H1 (cell line): ENCODE results near the gene KDM4E. TPM values are rescaled to one million over a fixed set of nuclear protein-coding genes. Genes with fewer than 3 reads are reported as not detected.
A peak's percentile ranks its signal among the peaks of the same experiment; 100 is the strongest.

Experiments used
- CTCF ChIA-PET: fragments of 300-600 bp; sonication (Branson Sonifier 250); formaldehyde crosslinking; loops from one replicate; lab custom pipeline; 2021; ENCODE audit not compliant: partially characterized antibody; lab: Charles Lee
- POLR2A ChIA-PET: fragments of 300-600 bp; sonication (Branson Sonifier 250); formaldehyde crosslinking; loops from one replicate; lab custom pipeline; 2021; ENCODE audit warnings: inconsistent platforms; ENCODE audit not compliant: partially characterized antibody; lab: Charles Lee
- DNase-seq, 2 experiments: peaks; one replicate each; pipeline versions ENCODE4 v3.0.0 to v3.0.0-alpha.2; 2010 to 2022; ENCODE audit warnings: low spot score in 2 of 2, low read depth in 1 of 2, mixed read lengths in 1 of 2
- FAIRE-seq: peaks from 2 replicates; lab custom pipeline; 2011; peaks lifted over from hg19 to GRCh38; lab: Jason Lieb, UNC
- H2AFZ ChIP-seq: 2 replicates; pipeline ENCODE4 v1.8.1; 2012; ENCODE audit warnings: low read length, inconsistent platforms
- H2AK5ac ChIP-seq: 2 replicates; pipeline ENCODE4 v1.6.1; 2013; ENCODE audit warnings: low read depth, low read length
- H2BK120ac ChIP-seq: replicated peaks from 2 replicates; pipeline ENCODE3; 2013; ENCODE audit warnings: low read depth, low read length, inconsistent platforms
- H2BK12ac ChIP-seq: 2 replicates; pipeline ENCODE4 v1.6.1; 2013; ENCODE audit warnings: low read depth, low read length
- H2BK15ac ChIP-seq: 2 replicates; pipeline ENCODE4 v1.6.1; 2013; ENCODE audit warnings: low read length
- H2BK20ac ChIP-seq: 2 replicates; pipeline ENCODE4 v1.6.1; 2013; ENCODE audit warnings: low read length
- H2BK5ac ChIP-seq: 2 replicates; pipeline ENCODE4 v1.6.1; 2013; ENCODE audit warnings: low read depth, low read length
- H3K14ac ChIP-seq: 2 replicates; pipeline ENCODE4 v1.6.1; 2013; ENCODE audit warnings: inconsistent platforms; ENCODE audit not compliant: insufficient read length
- H3K18ac ChIP-seq: 2 replicates; pipeline ENCODE4 v1.6.1; 2013; ENCODE audit warnings: low read length; ENCODE audit errors: extremely low read depth
- H3K23ac ChIP-seq: 2 replicates; pipeline ENCODE4 v1.6.1; 2013; ENCODE audit warnings: inconsistent platforms; ENCODE audit not compliant: insufficient read length
- H3K23me2 ChIP-seq: 2 replicates; pipeline ENCODE4 v1.6.1; 2013; ENCODE audit warnings: low read depth, low read length
- H3K27ac ChIP-seq: 2 replicates; pipeline ENCODE4 v1.6.1; 2011; ENCODE audit warnings: low read depth, low read length, inconsistent platforms
- H3K27me3 ChIP-seq, 4 experiments: replicated peaks in 1 of 4; 1 replicate in 1 of 4; 2 replicates in 3 of 4; pipeline versions ENCODE4 v1.6.1 to v1.8.1; 2011 to 2013; ENCODE audit warnings: low read length in 3 of 4, mild to moderate bottlenecking in 3 of 4, inconsistent platforms in 2 of 4, mixed read lengths in 2 of 4, moderate library complexity in 1 of 4; ENCODE audit not compliant: control insufficient read depth in 3 of 4, insufficient read depth in 3 of 4; ENCODE audit errors: extremely low read depth in 1 of 4
- H3K36me3 ChIP-seq, 4 experiments: 2 replicates each; pipeline versions ENCODE4 v1.6.1 to v1.8.1; 2011 to 2013; ENCODE audit warnings: mild to moderate bottlenecking in 4 of 4, low read length in 3 of 4, moderate library complexity in 2 of 4, control low read depth in 1 of 4, inconsistent platforms in 1 of 4; ENCODE audit not compliant: insufficient read depth in 4 of 4, control insufficient read depth in 2 of 4
- H3K4ac ChIP-seq: replicated peaks from 2 replicates; pipeline ENCODE3; 2013; ENCODE audit warnings: low read length, low read depth, mixed read lengths, inconsistent platforms; ENCODE audit not compliant: insufficient read length
- H3K4me1 ChIP-seq, 4 experiments: replicated peaks in 1 of 4; 1 replicate in 1 of 4; 2 replicates in 3 of 4; pipeline versions ENCODE4 v1.6.1 to v1.8.1; 2011 to 2013; ENCODE audit warnings: low read length in 3 of 4, inconsistent platforms in 2 of 4, mixed read lengths in 1 of 4; ENCODE audit not compliant: insufficient read depth in 4 of 4, control insufficient read depth in 3 of 4
- H3K4me2 ChIP-seq, 2 experiments: 2 replicates each; pipeline versions ENCODE4 v1.6.1 to v1.8.1; 2011 to 2013; ENCODE audit warnings: low read depth in 2 of 2, low read length in 2 of 2, control low read depth in 1 of 2, inconsistent platforms in 1 of 2, mild to moderate bottlenecking in 1 of 2; ENCODE audit not compliant: insufficient read depth in 1 of 2
- H3K4me3 ChIP-seq, 4 experiments: fragments of 200-600, 300-600 bp in 1 of 4; sonication (generic), shearing (Covaris generic), sonication (Bioruptor Twin) in 1 of 4; 2 replicates each; pipeline versions ENCODE4 v1.5.1 to v1.8.1; 2011 to 2016; ENCODE audit warnings: low read length in 4 of 4, low read depth in 3 of 4, control low read depth in 2 of 4, inconsistent platforms in 2 of 4, mild to moderate bottlenecking in 2 of 4, mixed read lengths in 1 of 4, moderate library complexity in 1 of 4; ENCODE audit not compliant: insufficient read depth in 2 of 4; ENCODE audit errors: extremely low read depth in 1 of 4
- H3K56ac ChIP-seq: replicated peaks from 2 replicates; pipeline ENCODE3; 2013; ENCODE audit warnings: low read depth, mild to moderate bottlenecking, mixed read lengths, low read length, inconsistent platforms; ENCODE audit not compliant: insufficient read length
- H3K79me1 ChIP-seq: 2 replicates; pipeline ENCODE4 v1.6.1; 2013; ENCODE audit warnings: low read depth, low read length, control low read depth
- H3K79me2 ChIP-seq, 2 experiments: 2 replicates each; pipeline versions ENCODE4 v1.6.1 to v1.8.1; 2012 to 2013; ENCODE audit warnings: low read length in 2 of 2, mild to moderate bottlenecking in 2 of 2, inconsistent platforms in 1 of 2; ENCODE audit not compliant: insufficient read depth in 2 of 2, control insufficient read depth in 1 of 2
- H3K9ac ChIP-seq, 4 experiments: replicated peaks in 1 of 4; 1 replicate in 1 of 4; 2 replicates in 3 of 4; pipeline versions ENCODE4 v1.6.1 to v1.8.1; 2011 to 2013; ENCODE audit warnings: low read depth in 3 of 4, low read length in 3 of 4, control low read depth in 2 of 4, mild to moderate bottlenecking in 2 of 4, moderate library complexity in 2 of 4, inconsistent platforms in 1 of 4; ENCODE audit errors: extremely low read depth in 1 of 4
- H3K9me3 ChIP-seq, 2 experiments: 2 replicates each; pipeline versions ENCODE4 v1.6.1 to v1.8.1; 2012 to 2013; ENCODE audit warnings: mild to moderate bottlenecking in 2 of 2, moderate library complexity in 2 of 2, control low read depth in 1 of 2, inconsistent platforms in 1 of 2, low read depth in 1 of 2, low read length in 1 of 2, mixed read lengths in 1 of 2; ENCODE audit not compliant: insufficient read depth in 2 of 2
- H4K20me1 ChIP-seq, 2 experiments: replicated peaks in 1 of 2; 2 replicates each; pipeline versions ENCODE3 to v1.8.1; 2011 to 2013; ENCODE audit warnings: inconsistent platforms in 2 of 2, low read length in 2 of 2, mild to moderate bottlenecking in 1 of 2; ENCODE audit not compliant: insufficient read depth in 2 of 2, control insufficient read depth in 1 of 2
- H4K5ac ChIP-seq: 2 replicates; pipeline ENCODE4 v1.6.1; 2013; ENCODE audit warnings: low read length, low read depth, mixed read lengths, inconsistent platforms; ENCODE audit not compliant: insufficient read length
- H4K8ac ChIP-seq: 2 replicates; pipeline ENCODE4 v1.8.0; 2013; ENCODE audit warnings: mild to moderate bottlenecking, moderate library complexity, low read length, inconsistent platforms; ENCODE audit not compliant: insufficient read depth; ENCODE audit errors: extremely low read depth
- H4K91ac ChIP-seq: replicated peaks from 2 replicates; pipeline ENCODE3; 2013; ENCODE audit warnings: low read length, mixed read lengths, inconsistent platforms; ENCODE audit not compliant: insufficient read length
- FOSL1 ChIP-seq: IDR thresholded peaks from 2 replicates; pipeline ENCODE4 v1.6.1; 2011; ENCODE audit warnings: mild to moderate bottlenecking, low read depth, low read length, moderate library complexity; ENCODE audit not compliant: insufficient read depth
- RAD21 ChIP-seq, 2 experiments: IDR thresholded peaks in 1 of 2; conservative IDR thresholded peaks in 1 of 2; 2 replicates each; pipeline ENCODE4 v1.6.1; 2011; ENCODE audit warnings: low read depth in 2 of 2, low read length in 2 of 2, improper control_type of control experiment in 1 of 2, inconsistent platforms in 1 of 2, mild to moderate bottlenecking in 1 of 2, moderate library complexity in 1 of 2
- WGBS, 2 experiments: shearing (Covaris generic) in 1 of 2; methylation state at CpG; one replicate each; pipeline versions ENCODE4 v1.1.6 to v1.1.7; 2013 to 2015; ENCODE audit warnings: low lambda C conversion rate in 2 of 2, mixed read lengths in 2 of 2, inconsistent platforms in 1 of 2, low coverage in 1 of 2, missing lambda C conversion rate in 1 of 2; ENCODE audit not compliant: insufficient replicate concordance in 2 of 2, insufficient coverage in 1 of 2, insufficient read length in 1 of 2; ENCODE audit errors: extremely low coverage in 1 of 2, missing lambda C conversion rate in 1 of 2; 5-methylcytosine and 5-hydroxymethylcytosine counted together
- polyA plus RNA-seq, 7 experiments: library from polyadenylated mRNA; depleted of rRNA in 3 of 7; stranded (reverse) in 5 of 7; unstranded in 2 of 7; fragments of >200 nt in 5 of 7; fragments of 200-250 nt in 2 of 7; gene quantifications; 1 replicate in 5 of 7; 2 replicates in 1 of 7; 4 replicates in 1 of 7; pipeline versions ENCODE4 v1.2.1 to v1.2.3, GENCODE V29; 2011 to 2013; ENCODE audit warnings: missing spikeins in 2 of 7, mixed read lengths in 2 of 7
- total RNA-seq: library from RNA; stranded (reverse); fragmentation: NEBNext Ultra II Directional; extraction: Animal tissue kit (Norgen Biotek cat#: 25700); gene quantifications from 2 replicates; pipeline ENCODE4 v1.2.1, GENCODE V29; 2021

Gene KDM4E
- total and polyA plus RNA-seq, 2 of the 8 experiments (the other 6 are each of a cell fraction or from before 2014, with no cell fraction given): not detected

- Histone ChIP-seq H4K5ac (no peak overlapping the region), H3K23ac (no peak overlapping the region), H3K23me2 (no peaks in the 10 kb centered on the region), H2AK5ac (no peak overlapping the region), H3K27me3 (no peaks in the 10 kb centered on the region; a peak in 1 of 7 replicates), H2BK120ac (no peak overlapping the region), H3K9ac (no peak overlapping the region; a peak in 1 of 7 replicates), H3K4me3 (no peak overlapping the region), H3K36me3 (no peaks in the 10 kb centered on the region), H3K4ac (no peak overlapping the region), H3K4me1 (no peaks in the 10 kb centered on the region; a peak in 1 of 7 replicates), H3K56ac (no peak overlapping the region), H3K14ac (no peak overlapping the region), H3K79me2 (no peaks in the 10 kb centered on the region), H4K20me1 (no peaks in the 10 kb centered on the region), H2AFZ (no peak overlapping the region), H3K4me2 (no peak overlapping the region), H2BK5ac (no peak overlapping the region), H2BK12ac (no peak overlapping the region), H3K18ac (no peak overlapping the region), H3K27ac (no peak overlapping the region), H3K9me3 (no peaks in the 10 kb centered on the region; a peak in 1 of 4 replicates), H4K8ac (no peak overlapping the region), H2BK20ac (no peak overlapping the region), H2BK15ac (no peak overlapping the region), H3K79me1 (no peaks in the 10 kb centered on the region), H4K91ac (no peak overlapping the region)
- TF ChIP-seq FOSL1: no peak
- peak; percentile 5 to 26; a peak in 1 of 4 replicates for TF ChIP-seq RAD21 (IDR thresholded peaks at IDR 0.05 in 1 of 2, conservative IDR thresholded peaks at IDR 0.05 in 1 of 2; ENCODE audit: low read depth in 2 of 2, low read length in 2 of 2)
- DNase-seq (no peak), FAIRE-seq (no peak)
- WGBS, 2 experiments: 90% methylated on average over 21 of the region's 22 CpGs; no CpG with 5 or more reads in 1 of the 2 experiments
- ChIA-PET POLR2A (interaction anchor here (1.5 kb wide), 1 partner anchor 17 kb away, joined by 4 read pairs; no protein-coding TSS in a partner anchor), CTCF (interaction anchor here (1.0 kb wide), 1 partner anchor 16 kb away, joined by 3 read pairs; the partner anchor contains the start of gene SRSF8)
Observed at GRCh38 chr11:95050595-95051202, 25.6 kb downstream of the KDM4E start.
